MCF 10A (cell line): ENCODE measurements around the gene KIAA1549. TPM values are rescaled to one million over a fixed set of nuclear protein-coding genes. Genes with fewer than 3 reads are reported as not detected.

Source experiments
- BruUV-seq: library from RNA; stranded (reverse); fragments of 400-500 nt; replicated peaks from 2 replicates; lab custom pipeline; 2021; lab: Mats Ljungman, UMichigan
- CTCF ChIA-PET: fragments of 300-600 bp; sonication (Branson Sonifier 250); formaldehyde crosslinking; extraction: SDS; loops from one replicate; lab custom pipeline; 2021; ENCODE audit warnings: antibody characterized with exemption, inconsistent platforms; lab: Yijun Ruan, JAX
- POLR2A ChIA-PET: fragments of 300-600, 350-650 bp; sonication (Branson Sonifier 250); formaldehyde crosslinking; extraction: SDS; loops from one replicate; lab custom pipeline; 2020; ENCODE audit warnings: antibody characterized with exemption, inconsistent platforms; lab: Yijun Ruan, JAX
- DNase-seq: peaks from one replicate; pipeline ENCODE4 v3.0.0-alpha.2; 2018; ENCODE audit not compliant: unreplicated experiment
- H3K27ac Mint-ChIP-seq: one replicate; pipeline ENCODE4 v1.8.0; 2022; ENCODE audit warnings: mild to moderate bottlenecking, low read depth, mixed read lengths; ENCODE audit not compliant: unreplicated experiment
- H3K27me3 Mint-ChIP-seq: one replicate; pipeline ENCODE4 v1.8.0; 2022; ENCODE audit warnings: mixed read lengths; ENCODE audit not compliant: insufficient read depth, unreplicated experiment
- H3K36me3 Mint-ChIP-seq: one replicate; pipeline ENCODE4 v1.8.0; 2022; ENCODE audit warnings: mild to moderate bottlenecking, moderate library complexity, mixed read lengths; ENCODE audit not compliant: insufficient read depth, unreplicated experiment
- H3K4me1 Mint-ChIP-seq: one replicate; pipeline ENCODE4 v1.8.0; 2022; ENCODE audit warnings: mixed read lengths; ENCODE audit not compliant: insufficient read depth, unreplicated experiment
- H3K4me3 Mint-ChIP-seq: one replicate; pipeline ENCODE4 v1.8.0; 2022; ENCODE audit warnings: mild to moderate bottlenecking, moderate library complexity, mixed read lengths; ENCODE audit not compliant: unreplicated experiment
- H3K9me3 Mint-ChIP-seq: one replicate; pipeline ENCODE4 v1.8.0; 2022; ENCODE audit warnings: mixed read lengths; ENCODE audit not compliant: unreplicated experiment
- intact Hi-C: fragments of 100-400 bp; cut with micrococcal nuclease; formaldehyde crosslinking; loops from 2 replicates; pipeline ENCODE4 v1.14.1; 2022
- total RNA-seq: library from RNA; stranded (reverse); gene quantifications from 2 replicates; pipeline ENCODE4 v1.2.3, GENCODE V29; 2022
- TF ChIP-seq, protein P1 (sequence below): fragments of 200-600 bp; IDR thresholded peaks from one replicate; pipeline ENCODE4 v1.8.0; 2022; ENCODE audit warnings: antibody characterized with exemption, mild to moderate bottlenecking; ENCODE audit not compliant: unreplicated experiment

KIAA1549 gene
- total RNA-seq, 1 experiment from 2014 or later = 7.1 TPM

- DNase-seq = peak; percentile 54
- peak overlapping the region; percentile 49 for H3K27ac Mint-ChIP-seq
- intact Hi-C loops = no loop called here
- TF ChIP-seq, protein P1, sequence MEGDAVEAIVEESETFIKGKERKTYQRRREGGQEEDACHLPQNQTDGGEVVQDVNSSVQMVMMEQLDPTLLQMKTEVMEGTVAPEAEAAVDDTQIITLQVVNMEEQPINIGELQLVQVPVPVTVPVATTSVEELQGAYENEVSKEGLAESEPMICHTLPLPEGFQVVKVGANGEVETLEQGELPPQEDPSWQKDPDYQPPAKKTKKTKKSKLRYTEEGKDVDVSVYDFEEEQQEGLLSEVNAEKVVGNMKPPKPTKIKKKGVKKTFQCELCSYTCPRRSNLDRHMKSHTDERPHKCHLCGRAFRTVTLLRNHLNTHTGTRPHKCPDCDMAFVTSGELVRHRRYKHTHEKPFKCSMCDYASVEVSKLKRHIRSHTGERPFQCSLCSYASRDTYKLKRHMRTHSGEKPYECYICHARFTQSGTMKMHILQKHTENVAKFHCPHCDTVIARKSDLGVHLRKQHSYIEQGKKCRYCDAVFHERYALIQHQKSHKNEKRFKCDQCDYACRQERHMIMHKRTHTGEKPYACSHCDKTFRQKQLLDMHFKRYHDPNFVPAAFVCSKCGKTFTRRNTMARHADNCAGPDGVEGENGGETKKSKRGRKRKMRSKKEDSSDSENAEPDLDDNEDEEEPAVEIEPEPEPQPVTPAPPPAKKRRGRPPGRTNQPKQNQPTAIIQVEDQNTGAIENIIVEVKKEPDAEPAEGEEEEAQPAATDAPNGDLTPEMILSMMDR = no peak
- peaks cover 13% of the 10 kb centered on the region for H3K4me1 Mint-ChIP-seq
- H3K4me3 Mint-ChIP-seq = no peak overlapping the region
- POLR2A ChIA-PET = interaction anchor here (0.9 kb wide), 2 partner anchors 16 to 49 kb away, joined by 3 read pairs; no protein-coding TSS in a partner anchor
- H3K27me3 Mint-ChIP-seq = no peaks in the 10 kb centered on the region
- CTCF ChIA-PET = interaction anchor here (0.6 to 1.3 kb wide), 6 partner anchors 12 to 1297 kb away, joined by 3 to 6 read pairs (median 4); no protein-coding TSS in a partner anchor
- peaks cover 7% of the 10 kb centered on the region for H3K36me3 Mint-ChIP-seq
- H3K9me3 Mint-ChIP-seq = no peaks in the 10 kb centered on the region
- BruUV-seq = no TSS peak
Measured at GRCh38 chr7:138889582-138890498, 91.3 kb downstream of the KIAA1549 start.

DNA sequence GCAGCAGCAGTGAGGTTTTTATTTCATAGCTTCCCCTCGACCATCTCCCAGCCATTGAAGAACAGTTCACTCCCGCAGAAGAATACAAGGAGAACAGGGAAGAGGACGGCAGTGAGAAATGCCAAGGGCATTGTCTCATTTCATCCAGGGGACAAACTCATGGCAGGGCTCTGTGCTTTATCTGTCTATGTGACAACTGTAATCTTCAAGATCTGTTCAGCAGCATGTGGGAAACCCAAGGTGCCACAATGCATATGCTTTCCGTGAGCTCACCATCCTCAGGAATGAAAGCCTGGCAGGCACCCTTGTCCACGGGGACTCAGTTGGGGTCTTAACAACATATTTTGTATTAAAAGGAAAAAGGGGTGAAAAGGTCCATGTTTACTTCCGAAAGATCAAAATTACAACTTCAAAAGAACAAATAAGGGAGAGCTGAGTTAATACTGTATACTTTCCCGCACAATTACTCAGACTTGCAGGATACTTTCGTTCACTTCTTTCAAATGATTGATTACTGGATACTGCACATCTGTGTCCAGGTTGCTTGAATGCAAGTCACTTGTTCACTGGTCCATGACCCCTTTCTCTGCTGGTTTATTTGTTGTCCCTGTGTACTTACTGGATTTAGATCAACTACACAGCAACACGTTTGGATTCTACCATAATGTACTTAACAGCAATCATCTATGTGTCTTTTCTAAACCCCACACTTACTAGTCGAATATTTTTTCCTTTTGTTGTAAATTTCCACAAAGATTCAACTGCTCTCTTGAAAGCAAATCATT lies 93.1 kb downstream of the KIAA1549 start:
- Mint-ChIP-seq H3K4me1 (peaks cover 13% of the 10 kb centered on the region), H3K4me3 (no peak overlapping the region), H3K27me3 (no peaks in the 10 kb centered on the region), H3K27ac (peak overlapping the region; percentile 16), H3K9me3 (no peaks in the 10 kb centered on the region), H3K36me3 (no peaks in the 10 kb centered on the region)
- ChIA-PET CTCF (interaction anchor here (0.6 to 3.8 kb wide), 6 partner anchors 36 to 537 kb away, joined by 3 to 32 read pairs (median 4); no protein-coding TSS in a partner anchor), POLR2A (no interaction called here)
- BruUV-seq = no TSS peak
- no peak for DNase-seq
- intact Hi-C loops = no loop called here
- TF ChIP-seq, protein P1 = no peak

DNA sequence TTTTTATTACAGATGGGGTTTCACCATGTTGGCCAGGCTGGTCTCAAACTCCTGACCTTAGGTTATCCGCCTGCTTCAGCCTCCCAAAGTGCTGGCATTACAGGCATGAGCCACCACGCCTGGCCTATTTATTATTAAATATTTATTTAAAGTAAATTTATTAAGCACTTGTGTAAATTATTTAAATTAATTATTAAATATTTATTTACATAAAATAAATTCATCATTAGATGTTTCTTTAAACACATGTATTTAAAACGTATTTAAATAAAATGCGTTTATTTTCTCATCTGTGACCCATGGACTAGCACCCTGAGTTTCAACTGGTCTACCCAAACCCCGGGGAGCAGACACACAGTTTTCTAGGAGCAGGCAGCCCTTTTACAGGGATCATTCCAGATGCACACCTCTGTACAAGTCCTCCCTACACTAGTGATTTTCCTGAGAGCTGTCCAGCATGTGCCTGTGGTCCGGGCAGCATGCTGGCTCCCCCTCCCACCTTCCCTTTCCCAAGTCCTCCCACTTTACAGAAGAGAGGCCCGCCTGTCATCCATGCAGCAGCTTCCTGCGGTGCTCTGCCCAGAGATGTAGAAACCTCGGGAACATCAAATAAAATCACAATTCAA lies 94.0 kb downstream of the KIAA1549 start:
- intact Hi-C loops = no loop called here
- H3K36me3 Mint-ChIP-seq = no peaks in the 10 kb centered on the region
- H3K27ac Mint-ChIP-seq = no peak overlapping the region
- no peaks in the 10 kb centered on the region for H3K27me3 Mint-ChIP-seq
- no peak for DNase-seq
- BruUV-seq = no TSS peak
- ChIA-PET POLR2A (interaction anchor here (0.9 to 1.4 kb wide), 5 partner anchors 8 to 187 kb away, joined by 3 to 6 read pairs (median 6); no protein-coding TSS in a partner anchor), CTCF (interaction anchor here (0.6 to 3.8 kb wide), 39 partner anchors 9 to 722 kb away, joined by 3 to 32 read pairs (median 5); partner anchors contain the start of gene KIAA1549)
- peaks cover 13% of the 10 kb centered on the region for H3K4me1 Mint-ChIP-seq
- H3K4me3 Mint-ChIP-seq = no peak overlapping the region
- H3K9me3 Mint-ChIP-seq = no peaks in the 10 kb centered on the region
- TF ChIP-seq, protein P1 = no peak
